ENCODE results near the gene LCLAT1.

- TF ChIP-seq, protein P1, sequence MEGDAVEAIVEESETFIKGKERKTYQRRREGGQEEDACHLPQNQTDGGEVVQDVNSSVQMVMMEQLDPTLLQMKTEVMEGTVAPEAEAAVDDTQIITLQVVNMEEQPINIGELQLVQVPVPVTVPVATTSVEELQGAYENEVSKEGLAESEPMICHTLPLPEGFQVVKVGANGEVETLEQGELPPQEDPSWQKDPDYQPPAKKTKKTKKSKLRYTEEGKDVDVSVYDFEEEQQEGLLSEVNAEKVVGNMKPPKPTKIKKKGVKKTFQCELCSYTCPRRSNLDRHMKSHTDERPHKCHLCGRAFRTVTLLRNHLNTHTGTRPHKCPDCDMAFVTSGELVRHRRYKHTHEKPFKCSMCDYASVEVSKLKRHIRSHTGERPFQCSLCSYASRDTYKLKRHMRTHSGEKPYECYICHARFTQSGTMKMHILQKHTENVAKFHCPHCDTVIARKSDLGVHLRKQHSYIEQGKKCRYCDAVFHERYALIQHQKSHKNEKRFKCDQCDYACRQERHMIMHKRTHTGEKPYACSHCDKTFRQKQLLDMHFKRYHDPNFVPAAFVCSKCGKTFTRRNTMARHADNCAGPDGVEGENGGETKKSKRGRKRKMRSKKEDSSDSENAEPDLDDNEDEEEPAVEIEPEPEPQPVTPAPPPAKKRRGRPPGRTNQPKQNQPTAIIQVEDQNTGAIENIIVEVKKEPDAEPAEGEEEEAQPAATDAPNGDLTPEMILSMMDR (IDR thresholded peaks at IDR 0.05), result no peak
- no peak for TF ChIP-seq POLR2A (IDR thresholded peaks at IDR 0.05)
Measured at GRCh38 chr2:30626397-30626796, 179.4 kb downstream of the LCLAT1 start.

Data from esophagus squamous epithelium (tissue), 4 donors.